ENCODE measurements around the gene VDR. TPM values are rescaled to one million over a fixed set of nuclear protein-coding genes. Genes with fewer than 3 reads are reported as not detected.
A peak's percentile ranks its signal among the peaks of the same experiment; 100 is the strongest.

The VDR gene
- total and polyA plus RNA-seq, 2 experiments from 2014 or later = 23.9 to 30.5 TPM

GRCh38 chr12:47834199-47834903 is 70.4 kb downstream of the VDR start:
- Histone ChIP-seq H3K9me3 (ENCODE audit: low read depth) (no peaks in the 10 kb centered on the region), H3K27ac (no peak overlapping the region), H3K4me2 (ENCODE audit: unreplicated experiment) (no peak overlapping the region), H3K79me2 (ENCODE audit: insufficient read depth) (no peaks in the 10 kb centered on the region), H3K36me3 (ENCODE audit: low read depth) (no peaks in the 10 kb centered on the region), H3K27me3 (replicated peaks; ENCODE audit: insufficient read depth) (no peaks in the 10 kb centered on the region), H3K4me3 (no peak overlapping the region), H2AFZ (no peak overlapping the region), H3K9ac (no peak overlapping the region), H4K20me1 (ENCODE audit: insufficient read depth) (no peaks in the 10 kb centered on the region), H3K9me2 (ENCODE audit: insufficient read depth) (no peaks in the 10 kb centered on the region), H3F3A (ENCODE audit: insufficient read depth) (peaks cover under 1% of the 10 kb centered on the region; the same call in 1 of the 2 replicates), H3K4me1 (ENCODE audit: insufficient read depth) (peaks cover 4% of the 10 kb centered on the region)
- WGBS, 2 experiments (ENCODE audit: low coverage in 1 of 2, low lambda C conversion rate in 2 of 2, missing lambda C conversion rate in 2 of 2) = 84 to 88% methylated on average over 8 of the region's 8 CpGs
- no peak for DNase-seq
- TF ChIP-seq EZH2 (IDR thresholded peaks at IDR 0.05; ENCODE audit: insufficient read depth, poor library complexity, severe bottlenecking) = no peak
- TF ChIP-seq EZH2phosphoT487 (IDR thresholded peaks at IDR 0.05; ENCODE audit: insufficient read depth, low read depth) = no peak
- in situ Hi-C loops (cut with MboI) = loop anchor here (10.0 kb wide), 1 partner anchor 50 kb away; no protein-coding TSS in a partner anchor

GRCh38 chr12:47833591-47834012 is 71.2 kb downstream of the VDR start:
- H3K27ac ChIP-seq = no peak overlapping the region
- no peak overlapping the region for H3K4me3 ChIP-seq
- no peaks in the 10 kb centered on the region for H3K27me3 ChIP-seq (replicated peaks; ENCODE audit: insufficient read depth)
- H4K20me1 ChIP-seq (ENCODE audit: insufficient read depth) = no peaks in the 10 kb centered on the region
- H3K9me3 ChIP-seq (ENCODE audit: low read depth) = no peaks in the 10 kb centered on the region
- no peak overlapping the region for H3K9ac ChIP-seq
- peaks cover 10% of the 10 kb centered on the region for H3K4me1 ChIP-seq (ENCODE audit: insufficient read depth)
- DNase-seq = no peak
- H2AFZ ChIP-seq = no peak overlapping the region
- in situ Hi-C loops (cut with MboI) = loop anchor here (10.0 kb wide), 1 partner anchor 49 kb away; no protein-coding TSS in a partner anchor
- H3F3A ChIP-seq (ENCODE audit: insufficient read depth) = no peaks in the 10 kb centered on the region
- no peak overlapping the region for H3K4me2 ChIP-seq (ENCODE audit: unreplicated experiment)
- no peak for TF ChIP-seq EZH2phosphoT487 (IDR thresholded peaks at IDR 0.05; ENCODE audit: insufficient read depth, low read depth)
- no peak for TF ChIP-seq EZH2 (IDR thresholded peaks at IDR 0.05; ENCODE audit: insufficient read depth, poor library complexity, severe bottlenecking)
- H3K36me3 ChIP-seq (ENCODE audit: low read depth) = no peaks in the 10 kb centered on the region
- 85 to 88% methylated on average over 12 of the region's 12 CpGs for WGBS, 2 experiments (ENCODE audit: low coverage in 1 of 2, low lambda C conversion rate in 2 of 2, missing lambda C conversion rate in 2 of 2)
- no peaks in the 10 kb centered on the region for H3K79me2 ChIP-seq (ENCODE audit: insufficient read depth)
- no peaks in the 10 kb centered on the region for H3K9me2 ChIP-seq (ENCODE audit: insufficient read depth)

DNA sequence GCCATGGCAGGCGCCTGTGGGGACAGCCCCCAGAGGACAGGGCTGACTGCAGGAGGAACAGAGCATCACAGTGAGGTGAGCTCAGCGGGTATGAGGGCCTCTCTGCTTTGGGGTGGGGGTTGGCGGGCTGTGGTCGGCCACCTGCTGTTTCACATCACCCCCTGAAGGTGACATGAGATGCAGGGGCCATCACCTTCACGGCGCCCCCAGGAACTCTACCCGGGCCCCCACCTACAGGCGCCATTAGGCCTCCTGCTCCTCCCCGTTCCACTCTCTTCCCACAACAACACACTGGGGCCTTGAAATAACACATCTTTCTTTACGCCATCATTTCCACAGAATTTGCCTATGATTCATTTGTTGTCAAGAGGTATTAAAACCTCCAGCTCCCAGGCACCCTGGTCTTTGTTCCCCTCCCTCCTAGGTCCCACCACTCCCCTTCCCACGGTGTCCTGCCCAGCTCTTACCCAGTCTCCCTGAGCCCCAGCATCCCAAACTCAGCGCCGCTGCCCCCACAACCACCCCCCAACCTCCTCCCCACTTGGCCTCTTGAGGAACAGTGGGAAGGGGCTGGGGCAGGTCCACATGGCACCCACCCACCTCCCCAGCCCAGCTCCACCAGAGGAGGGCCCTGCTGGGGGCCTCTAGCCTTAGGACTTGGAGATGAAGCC is 72.4 kb downstream of the VDR start:
- in situ Hi-C loops (cut with MboI) = loop anchor here (10.0 kb wide), 1 partner anchor 48 kb away; no protein-coding TSS in a partner anchor

GRCh38 chr12:47829584-47829983 is 75.2 kb downstream of the VDR start:
- in situ Hi-C loops (cut with MboI) = no loop called here
- H3K27ac ChIP-seq = peak overlapping the region; percentile 46

More for the DNA sequence above, 72.4 kb downstream of the VDR start:
- TF ChIP-seq EZH2phosphoT487 (IDR thresholded peaks at IDR 0.05; ENCODE audit: insufficient read depth, low read depth) = no peak
- no peak for TF ChIP-seq EZH2 (IDR thresholded peaks at IDR 0.05; ENCODE audit: insufficient read depth, poor library complexity, severe bottlenecking)
- Histone ChIP-seq H3K9ac (no peak overlapping the region), H3K27ac (no peak overlapping the region), H3K9me2 (ENCODE audit: insufficient read depth) (no peaks in the 10 kb centered on the region), H3K4me3 (no peak overlapping the region), H3K4me2 (ENCODE audit: unreplicated experiment) (no peak overlapping the region), H2AFZ (no peak overlapping the region), H3K27me3 (replicated peaks; ENCODE audit: insufficient read depth) (no peaks in the 10 kb centered on the region), H3K9me3 (ENCODE audit: low read depth) (no peaks in the 10 kb centered on the region), H3K4me1 (ENCODE audit: insufficient read depth) (peaks cover 20% of the 10 kb centered on the region), H4K20me1 (ENCODE audit: insufficient read depth) (no peaks in the 10 kb centered on the region), H3K79me2 (ENCODE audit: insufficient read depth) (no peaks in the 10 kb centered on the region), H3K36me3 (ENCODE audit: low read depth) (no peaks in the 10 kb centered on the region), H3F3A (ENCODE audit: insufficient read depth) (peaks cover 8% of the 10 kb centered on the region)
- DNase-seq = no peak
- 93 to 95% methylated on average over 10 to 13 of the region's 13 CpGs for WGBS, 2 experiments (ENCODE audit: low coverage in 1 of 2, low lambda C conversion rate in 2 of 2, missing lambda C conversion rate in 2 of 2)

More at GRCh38 chr12:47829584-47829983, 75.2 kb downstream of the VDR start:
- no peaks in the 10 kb centered on the region for H3K79me2 ChIP-seq (ENCODE audit: insufficient read depth)
- H3K4me2 ChIP-seq (ENCODE audit: unreplicated experiment) = peak overlapping the region; percentile 55
- peak overlapping the region; percentile 88; the same call in 1 of the 2 replicates for H2AFZ ChIP-seq
- H3K4me1 ChIP-seq (ENCODE audit: insufficient read depth) = peaks cover 45% of the 10 kb centered on the region
- WGBS, 2 experiments (ENCODE audit: low coverage in 1 of 2, low lambda C conversion rate in 2 of 2, missing lambda C conversion rate in 2 of 2) = 70 to 74% methylated on average over 4 of the region's 4 CpGs
- H3K4me3 ChIP-seq = no peak overlapping the region
- H3K9me3 ChIP-seq (ENCODE audit: low read depth) = no peaks in the 10 kb centered on the region
- H3F3A ChIP-seq (ENCODE audit: insufficient read depth) = peaks cover 21% of the 10 kb centered on the region
- no peak for DNase-seq
- H3K9me2 ChIP-seq (ENCODE audit: insufficient read depth) = no peaks in the 10 kb centered on the region
- no peaks in the 10 kb centered on the region for H4K20me1 ChIP-seq (ENCODE audit: insufficient read depth)
- TF ChIP-seq EZH2 (IDR thresholded peaks at IDR 0.05; ENCODE audit: insufficient read depth, poor library complexity, severe bottlenecking) (no peak), EZH2phosphoT487 (IDR thresholded peaks at IDR 0.05; ENCODE audit: insufficient read depth, low read depth) (no peak)
- peak overlapping the region; percentile 46 for H3K9ac ChIP-seq
- H3K27me3 ChIP-seq (replicated peaks; ENCODE audit: insufficient read depth) = no peaks in the 10 kb centered on the region
- H3K36me3 ChIP-seq (ENCODE audit: low read depth) = no peaks in the 10 kb centered on the region

All from GM23248 (cell line).